Stomach (tissue), 4 donors: ENCODE results near the gene NF1.

ENCODE experiments used
- CTCF ChIP-seq, 7 experiments: fragments of 450-650 bp in 4 of 7; fragments of 200-600 bp in 3 of 7; sonication (generic) in 3 of 7; IDR thresholded peaks; one replicate each; pipeline ENCODE4 v1.5.1; 2016 to 2019; ENCODE audit warnings: antibody characterized with exemption in 7 of 7, control low read depth in 2 of 7, mild to moderate bottlenecking in 1 of 7
- POLR2A ChIP-seq, 4 donors: fragments of 450-650 bp; IDR thresholded peaks; one replicate each; pipeline ENCODE4 v1.6.1; 2016; ENCODE audit warnings: antibody characterized with exemption in 4 of 4, control low read depth in 2 of 4, mild to moderate bottlenecking in 1 of 4, moderate library complexity in 1 of 4
- POLR2AphosphoS5 ChIP-seq, 3 donors: sonication (generic); formaldehyde crosslinking; IDR thresholded peaks; one replicate each; pipeline ENCODE4 v1.6.1; 2016; ENCODE audit warnings: antibody characterized with exemption in 3 of 3

DNA sequence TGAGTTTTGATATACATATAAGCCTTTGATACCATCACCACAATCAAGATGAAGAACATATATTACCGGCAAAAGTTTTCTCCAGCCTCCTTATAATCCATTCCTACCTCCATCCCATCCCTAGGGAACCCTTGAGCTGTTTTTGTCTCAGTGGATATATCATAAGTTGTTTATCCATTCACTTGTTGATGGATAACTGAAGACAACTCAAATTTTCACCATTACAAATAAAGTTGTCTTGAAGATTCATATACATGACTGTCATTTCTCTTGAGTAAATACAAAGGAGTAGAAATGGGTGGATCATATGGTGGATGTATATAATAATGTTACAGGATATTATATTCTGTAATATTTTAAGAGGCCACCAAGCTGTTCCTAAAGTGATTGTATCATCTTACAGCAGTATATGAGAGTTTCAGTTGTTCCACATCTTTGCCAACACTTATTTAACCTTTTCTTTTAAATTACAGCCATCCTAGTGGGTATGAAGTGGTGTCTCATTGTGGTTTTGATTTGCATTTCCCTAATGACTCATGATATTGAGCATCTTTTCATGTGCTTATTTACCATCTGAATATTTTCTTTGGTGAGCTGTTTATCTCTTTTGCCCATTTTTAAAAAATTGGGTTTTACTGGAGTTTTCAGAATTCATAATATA, 17.4 kb downstream of the NF1 start:
- TF ChIP-seq POLR2A (IDR thresholded peaks at IDR 0.05) = no peak
- TF ChIP-seq CTCF (IDR thresholded peaks at IDR 0.05) = no peak
- no peak for TF ChIP-seq POLR2AphosphoS5 (IDR thresholded peaks at IDR 0.05)
